Measurements from ENCODE around the gene SCD5. TPM values are rescaled to one million over a fixed set of nuclear protein-coding genes. Genes with fewer than 3 reads are reported as not detected.

Gene SCD5
- total and polyA plus RNA-seq, 2 of the 8 experiments (the other 6 are each of a cell fraction or from before 2014, with no cell fraction given) = 0.92 to 1.2 TPM

DNA sequence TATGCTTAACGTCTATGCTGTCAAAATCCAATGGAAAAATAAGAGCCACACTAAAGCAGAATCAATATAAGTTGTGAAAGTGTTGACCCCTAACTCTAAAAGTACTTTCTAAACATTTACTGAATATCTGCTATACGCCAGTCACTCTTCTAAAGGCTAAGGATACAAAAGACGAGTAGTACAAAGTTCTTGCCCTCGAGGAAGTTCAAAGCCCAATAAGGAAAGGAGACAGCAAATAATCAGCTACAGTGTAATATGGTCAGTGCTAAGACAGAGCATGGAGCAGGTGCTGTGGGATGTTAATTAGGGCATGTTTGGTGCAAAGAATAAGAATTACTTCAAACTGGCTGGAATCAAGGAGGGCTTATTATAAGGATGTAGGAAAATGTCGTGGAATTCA is 205.2 kb downstream of the SCD5 start:
- Histone ChIP-seq H3K79me1 (ENCODE audit: low read depth, low read length) (no peaks in the 10 kb centered on the region), H3K4me1 (replicated peaks in 1 of 4; ENCODE audit: control insufficient read depth in 3 of 4, insufficient read depth in 4 of 4, low read length in 3 of 4) (peaks cover 0 to 11% (median 7%) of the 10 kb centered on the region in 4 experiments; a peak in 5 of 7 replicates), H2BK12ac (ENCODE audit: low read depth, low read length) (no peak overlapping the region), H3K79me2 (ENCODE audit: control insufficient read depth in 1 of 2, insufficient read depth in 2 of 2, low read length in 2 of 2) (no peaks in the 10 kb centered on the region), H3K4ac (replicated peaks; ENCODE audit: insufficient read length, low read depth, low read length) (no peak overlapping the region), H4K8ac (ENCODE audit: extremely low read depth, insufficient read depth, low read length) (no peak overlapping the region), H3K23ac (ENCODE audit: insufficient read length) (no peak overlapping the region), H4K5ac (ENCODE audit: insufficient read length, low read depth, low read length) (no peak overlapping the region), H3K9ac (replicated peaks in 1 of 4; ENCODE audit: extremely low read depth in 1 of 4, low read depth in 3 of 4, low read length in 3 of 4) (no peak overlapping the region), H3K18ac (ENCODE audit: extremely low read depth, low read length) (no peak overlapping the region), H2BK120ac (replicated peaks; ENCODE audit: low read depth, low read length) (no peak overlapping the region), H3K23me2 (ENCODE audit: low read depth, low read length) (no peaks in the 10 kb centered on the region), H3K4me2 (ENCODE audit: insufficient read depth in 1 of 2, low read depth in 2 of 2, low read length in 2 of 2) (no peak overlapping the region), H3K36me3 (ENCODE audit: control insufficient read depth in 2 of 4, insufficient read depth in 4 of 4, low read length in 3 of 4) (no peaks in the 10 kb centered on the region), H4K91ac (replicated peaks; ENCODE audit: insufficient read length, low read length) (no peak overlapping the region), H2BK5ac (ENCODE audit: low read depth, low read length) (no peak overlapping the region), H2AK5ac (ENCODE audit: low read depth, low read length) (no peak overlapping the region), H3K27ac (ENCODE audit: low read depth, low read length) (no peak overlapping the region), H3K4me3 (ENCODE audit: extremely low read depth in 1 of 4, insufficient read depth in 2 of 4, low read depth in 3 of 4, low read length in 4 of 4) (no peak overlapping the region), H2BK15ac (ENCODE audit: low read length) (no peak overlapping the region), H3K14ac (ENCODE audit: insufficient read length) (no peak overlapping the region), H4K20me1 (replicated peaks in 1 of 2; ENCODE audit: control insufficient read depth in 1 of 2, insufficient read depth in 2 of 2, low read length in 2 of 2) (no peaks in the 10 kb centered on the region), H3K9me3 (ENCODE audit: insufficient read depth in 2 of 2, low read depth in 1 of 2, low read length in 1 of 2) (no peaks in the 10 kb centered on the region), H3K56ac (replicated peaks; ENCODE audit: insufficient read length, low read depth, low read length) (no peak overlapping the region), H2AFZ (ENCODE audit: low read length) (no peak overlapping the region), H3K27me3 (replicated peaks in 1 of 4; ENCODE audit: control insufficient read depth in 3 of 4, extremely low read depth in 1 of 4, insufficient read depth in 3 of 4, low read length in 3 of 4) (no peaks in the 10 kb centered on the region), H2BK20ac (ENCODE audit: low read length) (no peak overlapping the region)
- no peak for DNase-seq (ENCODE audit: low read depth in 1 of 2, low spot score in 2 of 2)
- ChIA-PET POLR2A (ENCODE audit: partially characterized antibody) (interaction anchor here (0.7 kb wide), 2 partner anchors 9 to 125 kb away, joined by 3 read pairs; no protein-coding TSS in a partner anchor), CTCF (ENCODE audit: partially characterized antibody) (interaction anchor here (0.8 to 2.2 kb wide), 3 partner anchors 15 to 66 kb away, joined by 3 to 7 read pairs (median 4); no protein-coding TSS in a partner anchor)
- no peak for FAIRE-seq
- 81% methylated on average over 5 of the region's 5 CpGs; no CpG with 5 or more reads in 1 of the 2 experiments for WGBS, 2 experiments (ENCODE audit: extremely low coverage in 1 of 2, insufficient coverage in 1 of 2, insufficient read length in 1 of 2, insufficient replicate concordance in 2 of 2, low coverage in 1 of 2, low lambda C conversion rate in 2 of 2, missing lambda C conversion rate in 1 of 2)
- no peak for TF ChIP-seq CBX8 (IDR thresholded peaks at IDR 0.05; ENCODE audit: borderline replicate concordance, low read depth, low read length)
- no peak for TF ChIP-seq RBBP5 (IDR thresholded peaks at IDR 0.05; ENCODE audit: borderline replicate concordance, low read depth, low read length)
- TF ChIP-seq SP4 (IDR thresholded peaks at IDR 0.05; ENCODE audit: low read length) = no peak
- TF ChIP-seq CBX5 (IDR thresholded peaks at IDR 0.05; ENCODE audit: low read depth, low read length) = no peak
- no peak for TF ChIP-seq KDM4A (IDR thresholded peaks at IDR 0.05; ENCODE audit: low read depth, low read length, severe bottlenecking)
- TF ChIP-seq SP1 (IDR thresholded peaks at IDR 0.05; ENCODE audit: low read depth, low read length) = no peak
- TF ChIP-seq RFX5 (IDR thresholded peaks at IDR 0.05; ENCODE audit: borderline replicate concordance, low read depth, low read length) = no peak
- TF ChIP-seq, protein P1, sequence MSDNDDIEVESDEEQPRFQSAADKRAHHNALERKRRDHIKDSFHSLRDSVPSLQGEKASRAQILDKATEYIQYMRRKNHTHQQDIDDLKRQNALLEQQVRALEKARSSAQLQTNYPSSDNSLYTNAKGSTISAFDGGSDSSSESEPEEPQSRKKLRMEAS (IDR thresholded peaks at IDR 0.05) = no peak
- no peak for TF ChIP-seq SAP30 (IDR thresholded peaks at IDR 0.05; ENCODE audit: insufficient read depth, insufficient replicate concordance, low read length)
- TF ChIP-seq TCF12 (IDR thresholded peaks at IDR 0.05; ENCODE audit: low read depth, low read length) = no peak
- no peak for TF ChIP-seq RNF2 (IDR thresholded peaks at IDR 0.05; ENCODE audit: borderline replicate concordance, low read depth, low read length, missing control alignments, poor library complexity, severe bottlenecking)
- no peak for TF ChIP-seq JUN (IDR thresholded peaks at IDR 0.05; ENCODE audit: low read depth, low read length)
- no peak for TF ChIP-seq ATF3 (IDR thresholded peaks at IDR 0.05; ENCODE audit: insufficient read depth, low read depth, low read length)
